Liver (tissue), 9 donors: ENCODE measurements around the gene IFITM5. TPM values are rescaled to one million over a fixed set of nuclear protein-coding genes. Genes with fewer than 3 reads are reported as not detected.

ENCODE experiments used
- DNase-seq: peaks from one replicate; pipeline ENCODE4 v3.0.0-alpha.2; 2017; ENCODE audit warnings: low spot score
- H3K27ac ChIP-seq, 2 donors: one replicate each; pipeline ENCODE4 v1.7.0; 2013; ENCODE audit warnings: inconsistent platforms in 2 of 2, low read length in 2 of 2, control low read depth in 1 of 2, low read depth in 1 of 2, mild to moderate bottlenecking in 1 of 2
- H3K27me3 ChIP-seq, 4 donors: one replicate each; pipeline versions ENCODE4 v1.6.1 to v1.7.0; 2013; ENCODE audit warnings: low read length in 3 of 4, inconsistent platforms in 1 of 4, mild to moderate bottlenecking in 1 of 4, moderate library complexity in 1 of 4; ENCODE audit not compliant: control insufficient read depth in 4 of 4, insufficient read depth in 4 of 4
- H3K36me3 ChIP-seq, 4 donors: one replicate each; pipeline versions ENCODE4 v1.6.1 to v1.7.0; 2013; ENCODE audit warnings: low read length in 3 of 4, mild to moderate bottlenecking in 3 of 4, low read depth in 1 of 4, moderate library complexity in 1 of 4; ENCODE audit not compliant: control insufficient read depth in 4 of 4, insufficient read depth in 3 of 4
- H3K4me1 ChIP-seq, 4 donors: one replicate each; pipeline versions ENCODE4 v1.6.1 to v1.7.0; 2013; ENCODE audit warnings: low read length in 3 of 4, mild to moderate bottlenecking in 3 of 4, moderate library complexity in 1 of 4; ENCODE audit not compliant: control insufficient read depth in 4 of 4, insufficient read depth in 4 of 4
- H3K4me3 ChIP-seq, 3 donors: one replicate each; pipeline versions ENCODE4 v1.6.1 to v1.7.0; 2013; ENCODE audit warnings: low read length in 3 of 3, control low read depth in 1 of 3, low read depth in 1 of 3, mild to moderate bottlenecking in 1 of 3
- H3K9ac ChIP-seq, 2 donors: one replicate each; pipeline ENCODE4 v1.7.0; 2013; ENCODE audit warnings: low read length in 2 of 2, mild to moderate bottlenecking in 2 of 2, moderate library complexity in 2 of 2, control low read depth in 1 of 2, low read depth in 1 of 2
- H3K9me3 ChIP-seq, 4 donors: one replicate each; pipeline versions ENCODE4 v1.6.1 to v1.7.0; 2013; ENCODE audit warnings: low read length in 3 of 4; ENCODE audit not compliant: control insufficient read depth in 4 of 4
- EGR1 ChIP-seq, 2 donors: IDR thresholded peaks; 2 replicates each; pipeline ENCODE4 v1.6.1; 2016 to 2018; ENCODE audit warnings: antibody characterized with exemption in 2 of 2, low read depth in 2 of 2
- FOXA1 ChIP-seq: IDR thresholded peaks from 2 replicates; pipeline ENCODE4 v1.6.1; 2016; ENCODE audit warnings: antibody characterized with exemption
- FOXA2 ChIP-seq: IDR thresholded peaks from 2 replicates; pipeline ENCODE4 v1.6.1; 2016; ENCODE audit warnings: antibody characterized with exemption
- GABPA ChIP-seq, 2 donors: IDR thresholded peaks in 1 of 2; conservative IDR thresholded peaks in 1 of 2; 2 replicates each; pipeline ENCODE4 v1.6.1; 2016; ENCODE audit warnings: antibody characterized with exemption in 2 of 2, mild to moderate bottlenecking in 1 of 2, moderate library complexity in 1 of 2
- HNF4A ChIP-seq, 2 donors: conservative IDR thresholded peaks; 2 replicates each; pipeline ENCODE4 v1.6.1; 2016; ENCODE audit warnings: antibody characterized with exemption in 2 of 2, mild to moderate bottlenecking in 2 of 2
- HNF4G ChIP-seq: IDR thresholded peaks from 2 replicates; pipeline ENCODE4 v1.6.1; 2016; ENCODE audit warnings: antibody characterized with exemption
- JUND ChIP-seq, 2 donors: IDR thresholded peaks; 2 replicates each; pipeline ENCODE4 v1.6.1; 2016; ENCODE audit warnings: antibody characterized with exemption in 2 of 2
- NR2F2 ChIP-seq: IDR thresholded peaks from 2 replicates; pipeline ENCODE4 v1.6.1; 2016; ENCODE audit warnings: antibody characterized with exemption
- RXRA ChIP-seq, 2 donors: IDR thresholded peaks; 2 replicates each; pipeline ENCODE4 v1.6.1; 2017 to 2018; ENCODE audit warnings: antibody characterized with exemption in 2 of 2, mild to moderate bottlenecking in 1 of 2
- SP1 ChIP-seq: IDR thresholded peaks from 2 replicates; pipeline ENCODE4 v1.6.1; 2018; ENCODE audit warnings: antibody characterized with exemption, mild to moderate bottlenecking
- TAF1 ChIP-seq: conservative IDR thresholded peaks from 2 replicates; pipeline ENCODE4 v1.6.1; 2016; ENCODE audit warnings: antibody characterized with exemption, mild to moderate bottlenecking
- WGBS: extraction: QIAGEN DNeasy Blood & Tissue Kit; methylation state at CpG from one replicate; pipeline ENCODE4 v1.1.7; 2013; 5-methylcytosine and 5-hydroxymethylcytosine counted together
- polyA plus RNA-seq, 2 donors: library from polyadenylated mRNA; stranded (reverse) in 1 of 2; unstranded in 1 of 2; fragments of 200-250 nt in 1 of 2; fragments of >200 nt in 1 of 2; fragmentation: Nextera tagmentation in 1 of 2; extraction: Ambion mirVana in 1 of 2; gene quantifications; one replicate each; pipeline versions ENCODE4 v1.2.1 to v1.2.3, GENCODE V29; 2013 to 2015
- total RNA-seq, 2 donors: library from RNA; depleted of rRNA; stranded (reverse); fragments of >200 nt; gene quantifications; one replicate each; pipeline ENCODE4 v1.2.3, GENCODE V29; 2014
- TF ChIP-seq, protein P1 (sequence below): IDR thresholded peaks from 2 replicates; pipeline ENCODE4 v1.6.1; 2016; ENCODE audit warnings: antibody characterized with exemption
- TF ChIP-seq, protein P2 (sequence below): IDR thresholded peaks from 2 replicates; pipeline ENCODE4 v1.6.1; 2016; ENCODE audit warnings: antibody characterized with exemption
- TF ChIP-seq, protein P3 (sequence below): fragments of 150-350 bp; IDR thresholded peaks from 2 replicates; pipeline ENCODE4 v1.5.1; 2017; ENCODE audit warnings: improper control_type of control experiment, low read depth, low read length; ENCODE audit not compliant: missing input control
- TF ChIP-seq, protein P4 (sequence below): IDR thresholded peaks from 2 replicates; pipeline ENCODE4 v1.6.1; 2016; ENCODE audit warnings: antibody characterized with exemption
- TF ChIP-seq, protein P5 (sequence below): IDR thresholded peaks from 2 replicates; pipeline ENCODE4 v1.6.1; 2016; ENCODE audit warnings: antibody characterized with exemption, mild to moderate bottlenecking
- donor health status: healthy.
- donor health status: healthy.
- donor health status: healthy.
- donor health status: healthy.
- donor health status: healthy.

Gene IFITM5
- total and polyA plus RNA-seq, 4 donors = not detected

DNA sequence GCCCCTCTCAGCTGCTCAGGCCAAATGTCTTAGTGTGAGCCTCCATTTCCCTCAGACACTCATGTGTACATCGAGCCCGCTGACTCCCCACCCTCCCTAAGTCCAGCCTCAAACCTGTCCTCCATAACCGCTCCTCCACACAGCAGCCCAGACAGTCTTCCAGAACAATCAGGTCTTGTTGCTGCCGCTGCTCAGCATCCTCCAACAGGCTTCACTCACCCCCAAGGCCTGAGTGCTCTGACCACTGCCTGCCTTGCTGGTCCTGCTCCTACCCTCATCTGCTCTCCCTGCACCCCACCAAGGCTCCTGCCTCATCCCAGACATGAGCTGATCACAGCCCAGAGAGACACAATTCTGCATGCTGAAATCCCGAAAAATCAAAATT, 45.4 kb downstream of the IFITM5 start:
- H3K36me3 ChIP-seq = peaks cover 6 to 42% (median 20%) of the 10 kb centered on the region in 4 donors
- WGBS = 94% methylated on average over 5 of the region's 5 CpGs
- H3K9ac ChIP-seq = no peak overlapping the region

DNA sequence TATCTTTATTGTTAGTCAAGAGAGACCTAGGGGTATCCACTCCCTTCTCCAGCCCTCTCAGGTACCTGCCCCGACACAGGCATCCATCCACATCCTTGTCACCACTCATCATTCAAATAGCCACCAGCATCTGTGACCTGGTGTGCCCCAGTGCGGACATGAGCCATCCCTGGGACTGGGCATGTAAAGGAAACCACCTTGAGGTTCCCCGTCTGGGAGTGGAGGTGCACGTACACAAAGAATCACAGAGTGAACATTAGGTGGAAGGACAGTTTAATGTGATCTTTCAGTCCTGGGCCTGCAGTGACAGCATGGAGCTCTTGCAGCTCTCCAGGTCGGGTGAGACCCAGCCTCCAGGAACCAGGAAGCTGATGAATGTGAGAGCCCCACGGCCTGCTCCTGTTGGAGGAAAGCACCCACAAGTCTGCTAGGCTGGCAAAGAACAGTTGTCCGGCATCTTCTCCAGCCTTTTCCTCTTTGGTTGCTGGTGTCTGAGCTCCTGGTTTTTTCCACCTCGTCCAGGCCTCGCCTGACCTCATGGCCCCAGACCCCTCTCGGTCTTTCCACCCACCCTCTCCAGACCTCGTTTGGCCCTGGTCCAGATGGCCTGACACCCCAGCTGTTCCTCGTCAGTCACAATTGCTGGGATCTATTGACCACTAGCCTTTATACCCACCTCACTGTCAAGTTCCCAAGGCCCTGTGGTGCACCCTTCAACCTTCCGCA, 46.0 kb downstream of the IFITM5 start:
- Histone ChIP-seq H3K27me3 (no peaks in the 10 kb centered on the region), H3K9me3 (no peaks in the 10 kb centered on the region), H3K9ac (no peak overlapping the region), H3K27ac (no peak overlapping the region), H3K4me3 (no peak overlapping the region), H3K36me3 (peaks cover 6 to 48% (median 24%) of the 10 kb centered on the region in 4 donors), H3K4me1 (no peaks in the 10 kb centered on the region)
- 84% methylated on average over 13 of the region's 13 CpGs for WGBS
- TF ChIP-seq HNF4G (no peak), SP1 (no peak), FOXA1 (no peak), FOXA2 (no peak)
- TF ChIP-seq, protein P1, sequence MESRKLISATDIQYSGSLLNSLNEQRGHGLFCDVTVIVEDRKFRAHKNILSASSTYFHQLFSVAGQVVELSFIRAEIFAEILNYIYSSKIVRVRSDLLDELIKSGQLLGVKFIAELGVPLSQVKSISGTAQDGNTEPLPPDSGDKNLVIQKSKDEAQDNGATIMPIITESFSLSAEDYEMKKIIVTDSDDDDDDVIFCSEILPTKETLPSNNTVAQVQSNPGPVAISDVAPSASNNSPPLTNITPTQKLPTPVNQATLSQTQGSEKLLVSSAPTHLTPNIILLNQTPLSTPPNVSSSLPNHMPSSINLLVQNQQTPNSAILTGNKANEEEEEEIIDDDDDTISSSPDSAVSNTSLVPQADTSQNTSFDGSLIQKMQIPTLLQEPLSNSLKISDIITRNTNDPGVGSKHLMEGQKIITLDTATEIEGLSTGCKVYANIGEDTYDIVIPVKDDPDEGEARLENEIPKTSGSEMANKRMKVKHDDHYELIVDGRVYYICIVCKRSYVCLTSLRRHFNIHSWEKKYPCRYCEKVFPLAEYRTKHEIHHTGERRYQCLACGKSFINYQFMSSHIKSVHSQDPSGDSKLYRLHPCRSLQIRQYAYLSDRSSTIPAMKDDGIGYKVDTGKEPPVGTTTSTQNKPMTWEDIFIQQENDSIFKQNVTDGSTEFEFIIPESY = no peak
- TF ChIP-seq, protein P2, sequence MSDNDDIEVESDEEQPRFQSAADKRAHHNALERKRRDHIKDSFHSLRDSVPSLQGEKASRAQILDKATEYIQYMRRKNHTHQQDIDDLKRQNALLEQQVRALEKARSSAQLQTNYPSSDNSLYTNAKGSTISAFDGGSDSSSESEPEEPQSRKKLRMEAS = no peak
- no peak for DNase-seq

More for the DNA sequence above, 45.4 kb downstream of the IFITM5 start:
- no peak overlapping the region for H3K27ac ChIP-seq
- no peak for DNase-seq
- H3K4me3 ChIP-seq = no peak overlapping the region
- H3K9me3 ChIP-seq = no peaks in the 10 kb centered on the region
- no peak for TF ChIP-seq FOXA2
- no peak for TF ChIP-seq RXRA (IDR thresholded peaks at IDR 0.05)
- TF ChIP-seq FOXA1 = no peak
- no peak for TF ChIP-seq HNF4G
- TF ChIP-seq, protein P3, sequence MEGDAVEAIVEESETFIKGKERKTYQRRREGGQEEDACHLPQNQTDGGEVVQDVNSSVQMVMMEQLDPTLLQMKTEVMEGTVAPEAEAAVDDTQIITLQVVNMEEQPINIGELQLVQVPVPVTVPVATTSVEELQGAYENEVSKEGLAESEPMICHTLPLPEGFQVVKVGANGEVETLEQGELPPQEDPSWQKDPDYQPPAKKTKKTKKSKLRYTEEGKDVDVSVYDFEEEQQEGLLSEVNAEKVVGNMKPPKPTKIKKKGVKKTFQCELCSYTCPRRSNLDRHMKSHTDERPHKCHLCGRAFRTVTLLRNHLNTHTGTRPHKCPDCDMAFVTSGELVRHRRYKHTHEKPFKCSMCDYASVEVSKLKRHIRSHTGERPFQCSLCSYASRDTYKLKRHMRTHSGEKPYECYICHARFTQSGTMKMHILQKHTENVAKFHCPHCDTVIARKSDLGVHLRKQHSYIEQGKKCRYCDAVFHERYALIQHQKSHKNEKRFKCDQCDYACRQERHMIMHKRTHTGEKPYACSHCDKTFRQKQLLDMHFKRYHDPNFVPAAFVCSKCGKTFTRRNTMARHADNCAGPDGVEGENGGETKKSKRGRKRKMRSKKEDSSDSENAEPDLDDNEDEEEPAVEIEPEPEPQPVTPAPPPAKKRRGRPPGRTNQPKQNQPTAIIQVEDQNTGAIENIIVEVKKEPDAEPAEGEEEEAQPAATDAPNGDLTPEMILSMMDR = no peak
- no peak for TF ChIP-seq SP1
- TF ChIP-seq, protein P2 = no peak
- TF ChIP-seq TAF1 = no peak
- TF ChIP-seq NR2F2 = no peak
- TF ChIP-seq, protein P4, sequence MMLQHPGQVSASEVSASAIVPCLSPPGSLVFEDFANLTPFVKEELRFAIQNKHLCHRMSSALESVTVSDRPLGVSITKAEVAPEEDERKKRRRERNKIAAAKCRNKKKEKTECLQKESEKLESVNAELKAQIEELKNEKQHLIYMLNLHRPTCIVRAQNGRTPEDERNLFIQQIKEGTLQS = no peak
- no peaks in the 10 kb centered on the region for H3K4me1 ChIP-seq
- H3K27me3 ChIP-seq = no peaks in the 10 kb centered on the region

DNA sequence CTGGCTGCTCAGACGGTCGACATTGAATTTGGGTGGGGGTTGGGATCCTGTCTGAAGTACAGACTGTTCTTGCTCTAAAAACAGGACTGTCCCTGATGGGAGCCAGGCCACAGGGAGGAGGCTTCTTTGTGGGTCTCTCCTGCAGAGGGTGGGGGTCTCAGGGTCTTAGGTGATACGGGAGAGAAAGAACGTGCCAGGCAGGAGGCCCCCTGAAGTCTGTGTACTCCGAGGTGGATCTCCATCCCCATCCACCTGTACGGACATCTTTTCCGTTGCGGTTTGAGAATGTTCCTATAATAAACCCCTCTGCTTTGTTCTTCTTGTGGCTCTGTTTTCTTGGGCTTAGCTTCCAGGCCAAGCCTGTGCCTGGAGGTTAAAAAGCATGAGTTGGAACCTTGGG, 46.7 kb downstream of the IFITM5 start:
- TF ChIP-seq FOXA2 (no peak), GABPA (IDR thresholded peaks at IDR 0.05 in 1 of 2, conservative IDR thresholded peaks at IDR 0.05 in 1 of 2) (no peak), EGR1 (IDR thresholded peaks at IDR 0.05; ENCODE audit: low read depth in 2 of 2) (no peak), HNF4A (conservative IDR thresholded peaks at IDR 0.05) (no peak), HNF4G (no peak), JUND (IDR thresholded peaks at IDR 0.05) (no peak)
- TF ChIP-seq, protein P4 = no peak
- TF ChIP-seq, protein P5, sequence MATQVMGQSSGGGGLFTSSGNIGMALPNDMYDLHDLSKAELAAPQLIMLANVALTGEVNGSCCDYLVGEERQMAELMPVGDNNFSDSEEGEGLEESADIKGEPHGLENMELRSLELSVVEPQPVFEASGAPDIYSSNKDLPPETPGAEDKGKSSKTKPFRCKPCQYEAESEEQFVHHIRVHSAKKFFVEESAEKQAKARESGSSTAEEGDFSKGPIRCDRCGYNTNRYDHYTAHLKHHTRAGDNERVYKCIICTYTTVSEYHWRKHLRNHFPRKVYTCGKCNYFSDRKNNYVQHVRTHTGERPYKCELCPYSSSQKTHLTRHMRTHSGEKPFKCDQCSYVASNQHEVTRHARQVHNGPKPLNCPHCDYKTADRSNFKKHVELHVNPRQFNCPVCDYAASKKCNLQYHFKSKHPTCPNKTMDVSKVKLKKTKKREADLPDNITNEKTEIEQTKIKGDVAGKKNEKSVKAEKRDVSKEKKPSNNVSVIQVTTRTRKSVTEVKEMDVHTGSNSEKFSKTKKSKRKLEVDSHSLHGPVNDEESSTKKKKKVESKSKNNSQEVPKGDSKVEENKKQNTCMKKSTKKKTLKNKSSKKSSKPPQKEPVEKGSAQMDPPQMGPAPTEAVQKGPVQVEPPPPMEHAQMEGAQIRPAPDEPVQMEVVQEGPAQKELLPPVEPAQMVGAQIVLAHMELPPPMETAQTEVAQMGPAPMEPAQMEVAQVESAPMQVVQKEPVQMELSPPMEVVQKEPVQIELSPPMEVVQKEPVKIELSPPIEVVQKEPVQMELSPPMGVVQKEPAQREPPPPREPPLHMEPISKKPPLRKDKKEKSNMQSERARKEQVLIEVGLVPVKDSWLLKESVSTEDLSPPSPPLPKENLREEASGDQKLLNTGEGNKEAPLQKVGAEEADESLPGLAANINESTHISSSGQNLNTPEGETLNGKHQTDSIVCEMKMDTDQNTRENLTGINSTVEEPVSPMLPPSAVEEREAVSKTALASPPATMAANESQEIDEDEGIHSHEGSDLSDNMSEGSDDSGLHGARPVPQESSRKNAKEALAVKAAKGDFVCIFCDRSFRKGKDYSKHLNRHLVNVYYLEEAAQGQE = no peak
- DNase-seq = no peak

More for the DNA sequence above, 46.7 kb downstream of the IFITM5 start:
- H3K36me3 ChIP-seq = peaks cover 10 to 54% (median 27%) of the 10 kb centered on the region in 4 donors
- H3K27ac ChIP-seq = no peak overlapping the region
- no peaks in the 10 kb centered on the region for H3K4me1 ChIP-seq
- 92% methylated on average over 8 of the region's 8 CpGs for WGBS
- no peak overlapping the region for H3K9ac ChIP-seq
- no peaks in the 10 kb centered on the region for H3K9me3 ChIP-seq
- H3K4me3 ChIP-seq = no peak overlapping the region
- no peaks in the 10 kb centered on the region for H3K27me3 ChIP-seq
